DND-41 (cell line): ENCODE results near the gene MACROD2.

Experiments used
- ATAC-seq: fragments of 200-7000 bp; cut with Tn5 transposase; 3 replicates; pipeline ENCODE4 v1.9.1; 2021; ENCODE audit warnings: low read depth; ENCODE audit not compliant: insufficient read depth
- DNase-seq: peaks from one replicate; pipeline ENCODE4 v3.0.0-alpha.2; 2020
- H2AFZ ChIP-seq: 2 replicates; pipeline ENCODE4 v1.6.0; 2012; ENCODE audit warnings: low read depth, low read length
- H3K27ac ChIP-seq: 2 replicates; pipeline ENCODE4 v1.5.1; 2012; ENCODE audit warnings: low read length, inconsistent platforms
- H3K27me3 ChIP-seq: fragments of 200-600 bp; sonication (generic); 2 replicates; pipeline ENCODE4 v1.6.0; 2012; ENCODE audit warnings: low read length, mild to moderate bottlenecking, inconsistent platforms; ENCODE audit not compliant: insufficient read depth, poor library complexity
- H3K36me3 ChIP-seq: 2 replicates; pipeline ENCODE4 v1.5.1; 2012; ENCODE audit warnings: low read length, inconsistent platforms; ENCODE audit not compliant: insufficient read depth
- H3K4me1 ChIP-seq: 2 replicates; pipeline ENCODE4 v1.5.1; 2012; ENCODE audit warnings: mild to moderate bottlenecking, low read length; ENCODE audit not compliant: insufficient read depth
- H3K4me2 ChIP-seq: 2 replicates; pipeline ENCODE4 v1.6.0; 2012; ENCODE audit warnings: mild to moderate bottlenecking, moderate library complexity, low read length, inconsistent platforms; ENCODE audit not compliant: insufficient read depth
- H3K4me3 ChIP-seq, 2 experiments: fragments of 200-600 bp in 1 of 2; shearing (Covaris generic) in 1 of 2; 2 replicates each; pipeline ENCODE4 v1.5.1; 2012 to 2016; ENCODE audit warnings: inconsistent platforms in 2 of 2, low read length in 2 of 2, mild to moderate bottlenecking in 2 of 2, low read depth in 1 of 2, moderate library complexity in 1 of 2
- H3K79me2 ChIP-seq: 2 replicates; pipeline ENCODE4 v1.6.0; 2012; ENCODE audit warnings: low read length, inconsistent platforms; ENCODE audit not compliant: insufficient read depth
- H3K9ac ChIP-seq: 2 replicates; pipeline ENCODE4 v1.6.0; 2012; ENCODE audit warnings: low read depth, mild to moderate bottlenecking, inconsistent platforms, low read length, moderate library complexity
- H3K9me3 ChIP-seq: 2 replicates; pipeline ENCODE4 v1.5.1; 2012; ENCODE audit warnings: low read length, moderate library complexity, mild to moderate bottlenecking, inconsistent platforms; ENCODE audit not compliant: insufficient read depth, severe bottlenecking
- H4K20me1 ChIP-seq: 2 replicates; pipeline ENCODE4 v1.6.0; 2012; ENCODE audit warnings: low read length; ENCODE audit not compliant: insufficient read depth
- EZH2 ChIP-seq: IDR thresholded peaks from 3 replicates; pipeline ENCODE4 v1.6.1; 2012; ENCODE audit warnings: borderline replicate concordance, low read depth, mild to moderate bottlenecking, moderate library complexity, low read length, inconsistent platforms; ENCODE audit not compliant: severe bottlenecking
- TF ChIP-seq, protein P1 (sequence below): IDR thresholded peaks from 2 replicates; pipeline ENCODE4 v1.5.1; 2012; ENCODE audit warnings: borderline replicate concordance, low read length, moderate library complexity, mild to moderate bottlenecking; ENCODE audit not compliant: poor library complexity, severe bottlenecking; ENCODE audit errors: extremely low read depth

The MACROD2 gene

DNA sequence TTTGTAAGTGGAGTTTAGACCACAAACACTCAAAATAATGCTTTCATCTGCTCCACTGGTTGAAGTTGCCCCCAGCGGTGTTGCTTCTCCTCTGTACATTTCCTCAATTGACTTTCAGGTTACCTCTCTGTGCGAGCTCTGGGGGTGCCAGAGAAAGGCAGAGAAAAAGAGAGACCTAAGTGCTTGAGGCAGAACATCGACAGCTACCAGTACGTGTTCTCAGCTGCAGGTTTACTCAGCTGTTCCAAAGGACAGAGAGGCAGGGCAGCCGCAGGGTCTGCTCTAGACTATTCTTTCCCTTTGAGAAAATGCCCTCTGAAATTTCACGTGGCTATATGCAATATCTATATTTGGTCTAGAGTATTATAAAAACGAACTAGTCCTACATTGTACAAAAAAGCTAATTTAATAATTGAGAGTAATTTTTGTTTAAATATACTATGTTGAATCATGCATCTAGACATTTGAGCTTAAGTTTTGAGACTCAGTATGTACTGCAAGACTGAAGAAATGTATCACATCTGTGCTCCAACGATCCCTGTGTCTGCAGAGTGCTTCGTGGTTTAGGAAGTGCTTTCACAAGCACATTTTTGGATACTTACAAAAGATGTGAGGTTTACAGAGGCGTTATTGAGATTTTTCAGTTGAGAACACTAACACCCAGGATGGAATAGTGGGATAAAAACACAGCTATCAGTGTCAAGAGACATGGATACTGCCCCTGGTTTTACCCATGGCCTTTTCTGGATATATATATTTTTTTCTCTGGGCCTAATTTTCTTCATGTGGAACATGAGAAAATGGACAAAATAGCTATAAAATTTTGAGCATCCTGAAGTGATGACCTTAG is 795.7 kb downstream of the MACROD2 start:
- TF ChIP-seq, protein P1, sequence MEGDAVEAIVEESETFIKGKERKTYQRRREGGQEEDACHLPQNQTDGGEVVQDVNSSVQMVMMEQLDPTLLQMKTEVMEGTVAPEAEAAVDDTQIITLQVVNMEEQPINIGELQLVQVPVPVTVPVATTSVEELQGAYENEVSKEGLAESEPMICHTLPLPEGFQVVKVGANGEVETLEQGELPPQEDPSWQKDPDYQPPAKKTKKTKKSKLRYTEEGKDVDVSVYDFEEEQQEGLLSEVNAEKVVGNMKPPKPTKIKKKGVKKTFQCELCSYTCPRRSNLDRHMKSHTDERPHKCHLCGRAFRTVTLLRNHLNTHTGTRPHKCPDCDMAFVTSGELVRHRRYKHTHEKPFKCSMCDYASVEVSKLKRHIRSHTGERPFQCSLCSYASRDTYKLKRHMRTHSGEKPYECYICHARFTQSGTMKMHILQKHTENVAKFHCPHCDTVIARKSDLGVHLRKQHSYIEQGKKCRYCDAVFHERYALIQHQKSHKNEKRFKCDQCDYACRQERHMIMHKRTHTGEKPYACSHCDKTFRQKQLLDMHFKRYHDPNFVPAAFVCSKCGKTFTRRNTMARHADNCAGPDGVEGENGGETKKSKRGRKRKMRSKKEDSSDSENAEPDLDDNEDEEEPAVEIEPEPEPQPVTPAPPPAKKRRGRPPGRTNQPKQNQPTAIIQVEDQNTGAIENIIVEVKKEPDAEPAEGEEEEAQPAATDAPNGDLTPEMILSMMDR, result no peak
- Histone ChIP-seq H4K20me1 (no peaks in the 10 kb centered on the region), H3K27me3 (no peaks in the 10 kb centered on the region), H3K9me3 (no peaks in the 10 kb centered on the region), H3K4me1 (no peaks in the 10 kb centered on the region), H3K79me2 (no peaks in the 10 kb centered on the region), H3K27ac (no peak overlapping the region), H3K36me3 (no peaks in the 10 kb centered on the region), H2AFZ (no peak overlapping the region), H3K4me3 (no peak overlapping the region), H3K9ac (no peak overlapping the region), H3K4me2 (no peak overlapping the region)
- DNase-seq (no peak), ATAC-seq (no peak)

DNA sequence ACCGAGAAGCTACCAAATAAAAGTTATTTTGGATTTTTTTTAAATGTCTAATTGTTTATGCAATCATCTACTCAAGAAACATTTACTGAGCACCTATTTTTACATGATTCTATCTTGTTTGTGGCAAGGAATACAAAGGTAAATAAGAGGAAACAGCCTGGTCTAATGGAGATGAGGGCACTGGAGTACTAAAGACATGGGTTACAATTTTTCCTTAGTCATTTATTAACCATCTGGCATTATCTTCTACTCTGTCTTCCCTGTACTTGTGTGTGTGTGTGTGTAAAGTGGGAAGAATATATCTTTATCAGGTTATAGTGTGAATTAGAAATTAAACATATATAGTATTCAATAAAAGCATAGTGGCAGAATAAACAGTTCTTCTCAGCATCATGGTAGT is 797.6 kb downstream of the MACROD2 start:
- Histone ChIP-seq H3K27me3 (no peaks in the 10 kb centered on the region), H2AFZ (no peak overlapping the region), H3K36me3 (no peaks in the 10 kb centered on the region), H3K9me3 (no peaks in the 10 kb centered on the region), H3K4me1 (no peaks in the 10 kb centered on the region), H3K4me3 (no peak overlapping the region), H3K27ac (no peak overlapping the region), H3K79me2 (no peaks in the 10 kb centered on the region), H3K4me2 (no peak overlapping the region), H3K9ac (no peak overlapping the region), H4K20me1 (no peaks in the 10 kb centered on the region)
- no peak for TF ChIP-seq EZH2
- TF ChIP-seq, protein P1, result no peak
- no peak for ATAC-seq
- DNase-seq, result no peak

DNA sequence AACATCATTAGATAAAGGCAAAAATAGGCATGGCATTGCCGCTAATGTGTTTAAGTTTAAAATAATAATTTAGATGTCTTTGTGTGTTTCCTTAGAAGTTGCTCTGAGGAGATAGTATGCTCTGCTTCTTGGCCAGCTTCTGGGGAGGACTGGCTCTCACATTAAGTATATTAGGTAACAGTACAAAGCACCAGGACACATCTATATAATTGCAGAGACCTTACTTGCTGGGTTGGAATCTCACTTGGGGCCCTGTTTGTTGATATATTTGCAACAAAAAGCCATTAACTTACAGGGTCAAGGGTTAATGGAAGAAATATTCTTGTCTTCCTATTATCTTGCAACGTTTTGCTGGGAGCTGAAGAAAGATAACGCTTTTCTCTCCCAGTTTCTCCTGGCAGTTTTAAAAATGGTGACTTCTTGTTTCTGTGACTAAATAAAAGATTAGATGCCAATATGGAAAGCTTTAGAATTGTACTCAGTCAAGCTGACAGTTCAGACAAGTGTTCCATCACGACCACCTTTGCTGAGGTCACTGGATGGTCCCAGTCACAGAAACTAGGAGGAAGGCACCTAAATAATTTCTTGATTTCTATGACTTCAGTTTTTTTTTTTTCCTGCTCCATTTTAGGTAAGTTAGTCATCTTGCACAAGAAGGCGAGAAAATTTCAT is 804.4 kb downstream of the MACROD2 start:
- Histone ChIP-seq H3K4me3 (no peak overlapping the region), H3K79me2 (no peaks in the 10 kb centered on the region), H3K27ac (no peak overlapping the region), H3K4me1 (no peaks in the 10 kb centered on the region), H3K4me2 (no peak overlapping the region), H3K9ac (no peak overlapping the region), H2AFZ (no peak overlapping the region), H4K20me1 (no peaks in the 10 kb centered on the region), H3K9me3 (no peaks in the 10 kb centered on the region), H3K27me3 (no peaks in the 10 kb centered on the region), H3K36me3 (no peaks in the 10 kb centered on the region)
- TF ChIP-seq, protein P1, result no peak
- no peak for TF ChIP-seq EZH2
- DNase-seq (no peak), ATAC-seq (no peak)
